ENCODE results near the gene COMP. TPM values are rescaled to one million over a fixed set of nuclear protein-coding genes. Genes with fewer than 3 reads are reported as not detected.

The COMP gene
- total RNA-seq, 1 donor from 2014 or later, result 5.0 TPM

- intact Hi-C loops (cut with DNase I), result no loop called here
- Histone ChIP-seq H3K4me3 (no peak overlapping the region), H3K36me3 (no peaks in the 10 kb centered on the region), H3K27ac (no peak overlapping the region), H3K4me1 (no peaks in the 10 kb centered on the region), H3K27me3 (no peaks in the 10 kb centered on the region), H3K9me3 (no peaks in the 10 kb centered on the region)
- TF ChIP-seq, protein P1, sequence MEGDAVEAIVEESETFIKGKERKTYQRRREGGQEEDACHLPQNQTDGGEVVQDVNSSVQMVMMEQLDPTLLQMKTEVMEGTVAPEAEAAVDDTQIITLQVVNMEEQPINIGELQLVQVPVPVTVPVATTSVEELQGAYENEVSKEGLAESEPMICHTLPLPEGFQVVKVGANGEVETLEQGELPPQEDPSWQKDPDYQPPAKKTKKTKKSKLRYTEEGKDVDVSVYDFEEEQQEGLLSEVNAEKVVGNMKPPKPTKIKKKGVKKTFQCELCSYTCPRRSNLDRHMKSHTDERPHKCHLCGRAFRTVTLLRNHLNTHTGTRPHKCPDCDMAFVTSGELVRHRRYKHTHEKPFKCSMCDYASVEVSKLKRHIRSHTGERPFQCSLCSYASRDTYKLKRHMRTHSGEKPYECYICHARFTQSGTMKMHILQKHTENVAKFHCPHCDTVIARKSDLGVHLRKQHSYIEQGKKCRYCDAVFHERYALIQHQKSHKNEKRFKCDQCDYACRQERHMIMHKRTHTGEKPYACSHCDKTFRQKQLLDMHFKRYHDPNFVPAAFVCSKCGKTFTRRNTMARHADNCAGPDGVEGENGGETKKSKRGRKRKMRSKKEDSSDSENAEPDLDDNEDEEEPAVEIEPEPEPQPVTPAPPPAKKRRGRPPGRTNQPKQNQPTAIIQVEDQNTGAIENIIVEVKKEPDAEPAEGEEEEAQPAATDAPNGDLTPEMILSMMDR (IDR thresholded peaks at IDR 0.05), result no peak
- DNase-seq (ENCODE audit: low spot score in 2 of 2), result no peak
Observed at GRCh38 chr19:18733196-18733647, 57.9 kb downstream of the COMP start.

Other genes with a start within 250 kb of the COMP start
- gene FKBP8, start 247.7 kb downstream of the COMP start, total RNA-seq, result 395 TPM
- 178 TPM for gene KXD1, start 233.4 kb downstream of the COMP start, total RNA-seq
- gene UBA52, start 219.4 kb downstream of the COMP start, total RNA-seq, result 554 TPM
- gene REX1BD, start 202.5 kb downstream of the COMP start, total RNA-seq, result 173 TPM
- gene CRLF1, start 184.5 kb downstream of the COMP start, total RNA-seq, result 638 TPM
- not detected for gene TMEM59L, start 178.4 kb downstream of the COMP start, total RNA-seq
- gene KLHL26, start 154.3 kb downstream of the COMP start, total RNA-seq, result 52.8 TPM
- 10.0 TPM for gene CRTC1, start 107.6 kb downstream of the COMP start, total RNA-seq
- gene UPF1, start 40.7 kb upstream of the COMP start, total RNA-seq, result 225 TPM
- gene CERS1, start 104.9 kb upstream of the COMP start, total RNA-seq, result not detected
- 331 TPM for gene COPE, start 128.1 kb upstream of the COMP start, total RNA-seq
- gene DDX49, start 128.4 kb upstream of the COMP start, total RNA-seq, result 51.6 TPM
- gene HOMER3, start 149.9 kb upstream of the COMP start, total RNA-seq, result 93.0 TPM
- gene SUGP2, start 242.2 kb upstream of the COMP start, total RNA-seq, result 23.6 TPM
- gene ARMC6, start 242.3 kb upstream of the COMP start, total RNA-seq, result 34.7 TPM